ENCODE measurements around the gene FRAS1.

DNA sequence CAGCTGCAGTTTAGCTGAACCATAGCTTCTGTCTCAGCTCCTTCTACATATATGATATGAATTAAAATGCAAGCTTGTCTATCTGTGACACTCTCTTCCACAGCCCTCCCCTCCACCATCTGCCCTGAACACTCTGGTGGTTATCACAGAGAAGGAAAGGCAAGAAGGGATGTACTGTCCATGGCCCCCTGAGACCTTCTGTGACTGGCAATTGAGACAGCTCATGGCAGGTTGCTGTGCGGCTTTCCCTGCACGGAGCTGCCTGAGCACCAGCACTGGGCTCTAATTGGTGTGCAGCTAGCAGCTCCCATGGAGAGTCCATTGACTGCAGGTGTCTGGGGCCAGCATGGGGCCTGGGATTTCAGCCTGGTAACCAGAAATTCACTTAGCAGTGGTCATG is 384.6 kb downstream of the FRAS1 start:
- TF ChIP-seq POLR2A (IDR thresholded peaks at IDR 0.05) (no peak), POLR2AphosphoS5 (IDR thresholded peaks at IDR 0.05) (no peak)
- TF ChIP-seq, protein P1, sequence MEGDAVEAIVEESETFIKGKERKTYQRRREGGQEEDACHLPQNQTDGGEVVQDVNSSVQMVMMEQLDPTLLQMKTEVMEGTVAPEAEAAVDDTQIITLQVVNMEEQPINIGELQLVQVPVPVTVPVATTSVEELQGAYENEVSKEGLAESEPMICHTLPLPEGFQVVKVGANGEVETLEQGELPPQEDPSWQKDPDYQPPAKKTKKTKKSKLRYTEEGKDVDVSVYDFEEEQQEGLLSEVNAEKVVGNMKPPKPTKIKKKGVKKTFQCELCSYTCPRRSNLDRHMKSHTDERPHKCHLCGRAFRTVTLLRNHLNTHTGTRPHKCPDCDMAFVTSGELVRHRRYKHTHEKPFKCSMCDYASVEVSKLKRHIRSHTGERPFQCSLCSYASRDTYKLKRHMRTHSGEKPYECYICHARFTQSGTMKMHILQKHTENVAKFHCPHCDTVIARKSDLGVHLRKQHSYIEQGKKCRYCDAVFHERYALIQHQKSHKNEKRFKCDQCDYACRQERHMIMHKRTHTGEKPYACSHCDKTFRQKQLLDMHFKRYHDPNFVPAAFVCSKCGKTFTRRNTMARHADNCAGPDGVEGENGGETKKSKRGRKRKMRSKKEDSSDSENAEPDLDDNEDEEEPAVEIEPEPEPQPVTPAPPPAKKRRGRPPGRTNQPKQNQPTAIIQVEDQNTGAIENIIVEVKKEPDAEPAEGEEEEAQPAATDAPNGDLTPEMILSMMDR (IDR thresholded peaks at IDR 0.05), result no peak

All from breast epithelium (tissue), 3 donors.